DOHH2 (cell line): ENCODE data around the gene IFNAR1.

Experiments used
- H3F3A ChIP-seq: fragments of 200-600 bp; sonication (generic), shearing (Covaris generic); 2 replicates; pipeline ENCODE4 v1.6.0; 2016; ENCODE audit warnings: antibody characterized with exemption, mild to moderate bottlenecking; ENCODE audit not compliant: control insufficient read depth, insufficient read depth
- H3K27ac ChIP-seq: fragments of 200-600 bp; sonication (generic); 2 replicates; pipeline ENCODE4 v1.5.1; 2014; ENCODE audit warnings: low read depth, mild to moderate bottlenecking, low read length, moderate library complexity
- H3K27me3 ChIP-seq: fragments of 200-600 bp; sonication (generic); 2 replicates; pipeline ENCODE4 v1.6.1; 2014; ENCODE audit warnings: mild to moderate bottlenecking, low read length, mixed read lengths; ENCODE audit not compliant: control insufficient read depth
- H3K36me3 ChIP-seq: fragments of 200-600 bp; sonication (generic); 2 replicates; pipeline ENCODE4 v1.6.1; 2014; ENCODE audit warnings: mild to moderate bottlenecking, low read length, moderate library complexity, mixed read lengths; ENCODE audit not compliant: control insufficient read depth
- H3K4me1 ChIP-seq: fragments of 200-600 bp; sonication (generic); 2 replicates; pipeline ENCODE4 v1.6.1; 2014; ENCODE audit warnings: mild to moderate bottlenecking, low read length, mixed read lengths; ENCODE audit not compliant: control insufficient read depth
- H3K4me2 ChIP-seq: fragments of 200-600 bp; sonication (generic); 2 replicates; pipeline ENCODE4 v1.6.0; 2014; ENCODE audit warnings: mild to moderate bottlenecking, low read length, moderate library complexity
- H3K4me3 ChIP-seq: fragments of 200-600 bp; sonication (generic); 2 replicates; pipeline ENCODE4 v1.5.1; 2014; ENCODE audit warnings: mild to moderate bottlenecking, low read length, mixed read lengths
- H3K79me2 ChIP-seq: fragments of 200-600 bp; sonication (generic); 2 replicates; pipeline ENCODE4 v1.6.1; 2014; ENCODE audit warnings: mild to moderate bottlenecking, low read length, mixed read lengths; ENCODE audit not compliant: control insufficient read depth
- H3K9me2 ChIP-seq: fragments of 200-600 bp; sonication (generic); replicated peaks from 2 replicates; pipeline ENCODE4 v1.6.1; 2014; ENCODE audit warnings: mild to moderate bottlenecking, low read length, mixed read lengths; ENCODE audit not compliant: control insufficient read depth
- H3K9me3 ChIP-seq: fragments of 200-600 bp; sonication (generic); 2 replicates; pipeline ENCODE4 v1.6.1; 2014; ENCODE audit warnings: antibody characterized with exemption, low read length, mixed read lengths; ENCODE audit not compliant: control insufficient read depth, insufficient read depth
- H4K20me1 ChIP-seq: fragments of 200-600 bp; sonication (generic); 2 replicates; pipeline ENCODE4 v1.6.0; 2014; ENCODE audit warnings: low read depth, mild to moderate bottlenecking, antibody characterized with exemption, low read length, moderate library complexity; ENCODE audit not compliant: control insufficient read depth, insufficient read depth
- EZH2phosphoT487 ChIP-seq: fragments of 200-600 bp; sonication (generic); IDR thresholded peaks from 2 replicates; pipeline ENCODE4 v1.6.1; 2017; ENCODE audit warnings: borderline replicate concordance, mild to moderate bottlenecking, antibody characterized with exemption, low read length, moderate library complexity, mixed read lengths
- TF ChIP-seq, protein P1 (sequence below): fragments of 200-600 bp; sonication (generic); IDR thresholded peaks from one replicate; pipeline ENCODE4 v1.5.1; 2014; ENCODE audit warnings: antibody characterized with exemption, mild to moderate bottlenecking, low read depth, low read length; ENCODE audit not compliant: poor library complexity, severe bottlenecking

Gene IFNAR1

DNA sequence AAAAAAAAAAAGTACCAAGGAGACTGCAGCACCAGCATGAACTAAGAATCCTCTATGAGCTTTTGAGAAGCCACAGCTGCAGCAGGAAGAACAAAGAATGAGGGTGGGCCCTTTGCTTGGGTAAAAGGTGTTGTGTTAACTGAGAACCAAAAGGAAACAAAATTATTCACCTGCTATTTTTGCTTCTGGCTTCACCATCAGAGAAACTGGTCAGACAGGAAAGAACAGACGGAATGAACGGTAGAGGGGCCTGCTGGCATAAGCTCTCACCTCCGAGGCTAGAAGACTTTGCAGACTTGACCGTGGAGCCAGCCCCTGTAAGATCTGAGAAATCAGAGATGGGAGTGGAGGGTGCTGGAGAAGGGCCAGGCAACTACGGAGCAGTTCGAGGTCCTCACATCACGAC is 31.0 kb upstream of the IFNAR1 start:
- TF ChIP-seq, protein P1, sequence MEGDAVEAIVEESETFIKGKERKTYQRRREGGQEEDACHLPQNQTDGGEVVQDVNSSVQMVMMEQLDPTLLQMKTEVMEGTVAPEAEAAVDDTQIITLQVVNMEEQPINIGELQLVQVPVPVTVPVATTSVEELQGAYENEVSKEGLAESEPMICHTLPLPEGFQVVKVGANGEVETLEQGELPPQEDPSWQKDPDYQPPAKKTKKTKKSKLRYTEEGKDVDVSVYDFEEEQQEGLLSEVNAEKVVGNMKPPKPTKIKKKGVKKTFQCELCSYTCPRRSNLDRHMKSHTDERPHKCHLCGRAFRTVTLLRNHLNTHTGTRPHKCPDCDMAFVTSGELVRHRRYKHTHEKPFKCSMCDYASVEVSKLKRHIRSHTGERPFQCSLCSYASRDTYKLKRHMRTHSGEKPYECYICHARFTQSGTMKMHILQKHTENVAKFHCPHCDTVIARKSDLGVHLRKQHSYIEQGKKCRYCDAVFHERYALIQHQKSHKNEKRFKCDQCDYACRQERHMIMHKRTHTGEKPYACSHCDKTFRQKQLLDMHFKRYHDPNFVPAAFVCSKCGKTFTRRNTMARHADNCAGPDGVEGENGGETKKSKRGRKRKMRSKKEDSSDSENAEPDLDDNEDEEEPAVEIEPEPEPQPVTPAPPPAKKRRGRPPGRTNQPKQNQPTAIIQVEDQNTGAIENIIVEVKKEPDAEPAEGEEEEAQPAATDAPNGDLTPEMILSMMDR: no peak
- no peak for TF ChIP-seq EZH2phosphoT487
- no peaks in the 10 kb centered on the region for H3K9me2 ChIP-seq
- H3K27me3 ChIP-seq: no peaks in the 10 kb centered on the region
- H3K4me2 ChIP-seq: no peak overlapping the region
- H3K36me3 ChIP-seq: peaks cover 48% of the 10 kb centered on the region
- H3K9me3 ChIP-seq: no peaks in the 10 kb centered on the region
- no peak overlapping the region for H3K4me3 ChIP-seq
- peaks cover 59% of the 10 kb centered on the region for H3K4me1 ChIP-seq
- peak overlapping the region; percentile 97 for H3K27ac ChIP-seq
- H4K20me1 ChIP-seq: no peaks in the 10 kb centered on the region
- peaks cover 5% of the 10 kb centered on the region for H3K79me2 ChIP-seq
- peaks cover 32% of the 10 kb centered on the region for H3F3A ChIP-seq

DNA sequence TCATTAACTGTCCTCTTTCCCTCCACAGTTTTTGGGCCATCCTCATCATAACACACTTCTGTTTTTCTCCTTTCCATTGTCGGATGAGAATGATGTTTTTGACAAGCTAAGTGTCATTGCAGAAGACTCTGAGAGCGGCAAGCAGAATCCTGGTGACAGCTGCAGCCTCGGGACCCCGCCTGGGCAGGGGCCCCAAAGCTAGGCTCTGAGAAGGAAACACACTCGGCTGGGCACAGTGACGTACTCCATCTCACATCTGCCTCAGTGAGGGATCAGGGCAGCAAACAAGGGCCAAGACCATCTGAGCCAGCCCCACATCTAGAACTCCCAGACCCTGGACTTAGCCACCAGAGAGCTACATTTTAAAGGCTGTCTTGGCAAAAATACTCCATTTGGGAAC is 28.6 kb upstream of the IFNAR1 start:
- Histone ChIP-seq H3K36me3 (peaks cover 44% of the 10 kb centered on the region), H3F3A (peaks cover 50% of the 10 kb centered on the region), H3K4me3 (peak overlapping the region; percentile 36), H3K9me3 (no peaks in the 10 kb centered on the region), H3K9me2 (no peaks in the 10 kb centered on the region), H3K4me1 (peaks cover 83% of the 10 kb centered on the region), H4K20me1 (no peaks in the 10 kb centered on the region), H3K27ac (peak overlapping the region; percentile 97), H3K27me3 (no peaks in the 10 kb centered on the region), H3K4me2 (peak overlapping the region; percentile 50), H3K79me2 (peaks cover 5% of the 10 kb centered on the region)
- no peak for TF ChIP-seq EZH2phosphoT487
- TF ChIP-seq, protein P1: no peak

DNA sequence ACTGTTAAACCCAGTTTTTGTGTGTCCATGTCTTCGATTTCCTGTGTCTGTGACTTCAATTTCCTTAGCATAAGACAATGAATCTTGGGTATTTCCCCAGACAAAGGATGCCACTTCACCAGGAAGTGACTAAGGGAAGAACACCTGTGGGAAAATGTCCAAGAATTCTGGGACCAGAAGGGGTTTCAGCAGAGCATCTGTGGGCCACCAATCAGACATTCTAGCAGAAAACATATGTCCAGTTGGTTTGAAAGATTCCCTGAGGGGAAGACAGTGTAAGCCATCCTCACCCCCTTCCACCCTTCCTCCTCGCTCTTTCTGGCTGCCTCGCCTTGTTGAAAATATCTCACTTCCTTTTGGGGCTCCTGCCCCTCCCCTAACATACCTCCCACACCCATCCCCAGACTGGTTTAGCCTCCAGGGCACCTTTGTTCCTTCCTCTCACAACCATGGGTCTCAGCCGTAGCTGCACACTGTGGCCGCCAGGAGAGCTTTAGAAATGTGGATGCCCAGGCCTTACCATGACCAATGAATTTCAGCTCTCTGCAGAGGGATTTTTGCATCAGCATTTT is 25.5 kb upstream of the IFNAR1 start:
- Histone ChIP-seq H3K36me3 (peaks cover 26% of the 10 kb centered on the region), H3F3A (peaks cover 60% of the 10 kb centered on the region), H3K79me2 (peaks cover 5% of the 10 kb centered on the region), H3K27me3 (no peaks in the 10 kb centered on the region), H3K9me2 (no peaks in the 10 kb centered on the region), H3K4me3 (peak overlapping the region; percentile 62), H3K4me1 (peaks cover 97% of the 10 kb centered on the region), H4K20me1 (no peaks in the 10 kb centered on the region), H3K4me2 (peak overlapping the region; percentile 84), H3K27ac (peak overlapping the region; percentile 97), H3K9me3 (no peaks in the 10 kb centered on the region)
- TF ChIP-seq, protein P1: peak; percentile 59
- TF ChIP-seq EZH2phosphoT487: no peak
